HG02943 (cell line): ENCODE results near the gene PLCB4.

Experiments used
- ATAC-seq: cut with Tn5 transposase; IDR thresholded peaks from one replicate; pipeline ENCODE4 v1.9.1; 2021; ENCODE audit warnings: mild to moderate bottlenecking, low read depth, moderate library complexity; ENCODE audit not compliant: unreplicated experiment

Gene PLCB4

GRCh38 chr20:9054176-9054575 is 14.7 kb upstream of the PLCB4 start:
- no peak for ATAC-seq

- ATAC-seq, result no peak
Measured at GRCh38 chr20:9059931-9060330, 9.0 kb upstream of the PLCB4 start.

GRCh38 chr20:9061434-9061833 is 7.5 kb upstream of the PLCB4 start:
- no peak for ATAC-seq

- no peak for ATAC-seq
Measured at GRCh38 chr20:9062066-9062465, 6.8 kb upstream of the PLCB4 start.

GRCh38 chr20:9066191-9066590 is 2.7 kb upstream of the PLCB4 start:
- ATAC-seq, result no peak

- no peak for ATAC-seq
Measured at GRCh38 chr20:9068233-9068801, 570 bp upstream of the PLCB4 start.

GRCh38 chr20:9070304-9070703 is 1.4 kb downstream of the PLCB4 start:
- no peak for ATAC-seq

GRCh38 chr20:9071976-9072726 is 3.3 kb downstream of the PLCB4 start:
- ATAC-seq, result no peak

GRCh38 chr20:9072861-9073500 is 4.1 kb downstream of the PLCB4 start:
- ATAC-seq, result no peak

- no peak for ATAC-seq
Measured at GRCh38 chr20:9075264-9076095, 6.6 kb downstream of the PLCB4 start.

- no peak for ATAC-seq
Measured at GRCh38 chr20:9076440-9076839, 7.6 kb downstream of the PLCB4 start.

GRCh38 chr20:9078826-9079731 is 10.2 kb downstream of the PLCB4 start:
- no peak for ATAC-seq

GRCh38 chr20:9081423-9081966 is 12.6 kb downstream of the PLCB4 start:
- ATAC-seq, result no peak

- no peak for ATAC-seq
Measured at GRCh38 chr20:9082741-9083140, 13.9 kb downstream of the PLCB4 start.

- no peak for ATAC-seq
Measured at GRCh38 chr20:9087531-9088217, 18.8 kb downstream of the PLCB4 start.

GRCh38 chr20:9088556-9088955 is 19.7 kb downstream of the PLCB4 start:
- ATAC-seq, result no peak

- no peak for ATAC-seq
Measured at GRCh38 chr20:9092113-9092512, 23.2 kb downstream of the PLCB4 start.

- no peak for ATAC-seq
Measured at GRCh38 chr20:9092655-9093054, 23.8 kb downstream of the PLCB4 start.
